ENCODE measurements around the gene NAV2.

GRCh38 chr11:19984048-19984742 lies 271.6 kb downstream of the NAV2 start:
- TF ChIP-seq EZH2 (IDR thresholded peaks at IDR 0.05; ENCODE audit: borderline replicate concordance, insufficient read depth, low read length, poor library complexity, severe bottlenecking): no peak
- no peak for TF ChIP-seq CTCF (IDR thresholded peaks at IDR 0.05; ENCODE audit: poor library complexity, severe bottlenecking)
- no peak for TF ChIP-seq POLR2AphosphoS5 (IDR thresholded peaks at IDR 0.05)
- TF ChIP-seq TAF1 (IDR thresholded peaks at IDR 0.05; ENCODE audit: low read depth): no peak
- no peak for TF ChIP-seq REST (IDR thresholded peaks at IDR 0.05; ENCODE audit: borderline replicate concordance)
- no peak for TF ChIP-seq EP300 (conservative IDR thresholded peaks at IDR 0.05; ENCODE audit: poor library complexity, severe bottlenecking)

All from neural cell (in vitro differentiated cells).